ENCODE data around the gene PARP15. TPM values are rescaled to one million over a fixed set of nuclear protein-coding genes. Genes with fewer than 3 reads are reported as not detected.

The PARP15 gene
- total RNA-seq, 1 experiment from 2014 or later = 0.24 TPM

DNA sequence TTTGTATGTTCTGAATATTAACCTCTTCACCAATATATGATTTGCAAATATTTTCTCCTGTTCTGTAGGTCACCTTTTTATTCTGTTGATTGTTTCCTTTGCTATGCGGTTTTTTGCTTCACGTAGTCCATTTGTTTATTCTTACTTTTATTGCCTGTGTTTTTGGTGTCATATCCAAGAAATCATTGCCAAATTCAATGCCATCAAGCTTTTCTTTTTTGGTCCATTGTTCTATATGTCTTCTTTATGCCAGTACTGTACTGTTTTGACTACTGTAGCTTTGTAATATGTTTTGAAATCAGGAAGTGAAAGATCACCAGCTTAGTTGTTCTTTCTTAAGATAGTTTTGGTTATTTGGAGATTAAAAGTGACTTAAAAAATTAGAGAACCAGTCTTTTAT is 4.2 kb downstream of the PARP15 start:
- no peak for DNase-seq
- no peak overlapping the region for H4K91ac ChIP-seq (ENCODE audit: insufficient read length, low read depth, low read length)

More for the DNA sequence above, 4.2 kb downstream of the PARP15 start:
- Histone ChIP-seq H3K9ac (ENCODE audit: extremely low read depth, insufficient read length, low read length) (no peak overlapping the region), H3K18ac (ENCODE audit: insufficient read length, low read depth, low read length) (no peak overlapping the region), H3T11ph (ENCODE audit: low read length) (no peak overlapping the region), H2AK5ac (ENCODE audit: insufficient read length, low read length) (no peak overlapping the region), H3K23me2 (ENCODE audit: insufficient read length, low read depth, low read length, poor library complexity, severe bottlenecking) (peaks cover 4% of the 10 kb centered on the region), H4K8ac (replicated peaks; ENCODE audit: insufficient read length, low read depth, low read length) (no peak overlapping the region), H2AFZ (ENCODE audit: low read length) (no peak overlapping the region), H3K4ac (ENCODE audit: low read depth, low read length) (no peak overlapping the region), H3K9me3 (ENCODE audit: control insufficient read depth, low read depth, low read length) (no peaks in the 10 kb centered on the region), H3K79me1 (ENCODE audit: insufficient read depth, low read depth, low read length, poor library complexity, severe bottlenecking) (no peaks in the 10 kb centered on the region), H3K4me2 (ENCODE audit: insufficient read depth, insufficient read length, low read length) (no peak overlapping the region), H3K56ac (ENCODE audit: insufficient read length, low read depth, low read length) (no peak overlapping the region), H4K20me1 (ENCODE audit: control insufficient read depth, insufficient read depth, insufficient read length) (no peaks in the 10 kb centered on the region), H3K23ac (ENCODE audit: insufficient read length, low read depth, low read length) (no peak overlapping the region), H3K27ac (ENCODE audit: insufficient read length, low read depth, low read length) (no peak overlapping the region), H2BK20ac (ENCODE audit: low read depth, low read length, poor library complexity, severe bottlenecking) (no peak overlapping the region), H2BK120ac (ENCODE audit: low read depth, low read length, poor library complexity, severe bottlenecking) (no peak overlapping the region), H2BK15ac (ENCODE audit: low read depth, low read length) (no peak overlapping the region), H3K14ac (ENCODE audit: insufficient read depth, low read length) (no peak overlapping the region), H4K5ac (ENCODE audit: insufficient read length, low read depth, low read length) (no peak overlapping the region), H2BK12ac (ENCODE audit: insufficient read length, low read depth, low read length) (no peak overlapping the region), H3K27me3 (ENCODE audit: insufficient read depth, low read length) (no peaks in the 10 kb centered on the region), H3K79me2 (ENCODE audit: insufficient read depth, low read length) (no peaks in the 10 kb centered on the region), H3K4me1 (ENCODE audit: insufficient read depth, low read length) (no peaks in the 10 kb centered on the region), H2BK5ac (ENCODE audit: insufficient read length, low read length) (no peak overlapping the region)
- Mint-ChIP-seq H3K4me3 (no peak overlapping the region), H3K4me1 (peaks cover 2 to 5% of the 10 kb centered on the region in 2 experiments; a peak in 3 of 4 replicates), H3K36me3 (ENCODE audit: insufficient read depth in 1 of 3, low read depth in 3 of 3) (peaks cover 11 to 26% (median 19%) of the 10 kb centered on the region in 3 experiments), H3K27ac (no peak overlapping the region), H3K9me3 (peaks cover 25 to 29% of the 10 kb centered on the region in 2 experiments), H3K27me3 (ENCODE audit: low read depth) (peaks cover 14% of the 10 kb centered on the region)
- no CpG with 5 or more reads among the region's 2 CpGs for WGBS (ENCODE audit: extremely low coverage, insufficient read length, low lambda C conversion rate)
- TF ChIP-seq CTCF (conservative IDR thresholded peaks at IDR 0.05) = no peak
